HEK293 (cell line): ENCODE results near the gene MRGPRG.

Experiments used
- CTCF ChIA-PET: fragments of 350-600 bp; formaldehyde crosslinking; extraction: SDS; loops from one replicate; lab custom pipeline; 2021; ENCODE audit warnings: antibody characterized with exemption; lab: Yijun Ruan, JAX
- POLR2A ChIA-PET: fragments of 300-600 bp; formaldehyde crosslinking; extraction: SDS; loops from one replicate; lab custom pipeline; 2020; ENCODE audit warnings: antibody characterized with exemption, inconsistent platforms; lab: Yijun Ruan, JAX
- H3K27ac ChIP-seq: fragments of 200-500 bp; sonication (Bioruptor generic); 2 replicates; pipeline ENCODE4 v1.5.1; 2014; ENCODE audit warnings: low read depth, low read length, control low read depth, inconsistent platforms; ENCODE audit errors: extremely low read depth
- H3K36me3 ChIP-seq, 2 experiments: fragments of 200-500 bp in 1 of 2; sonication (Bioruptor generic) in 1 of 2; 1 replicate in 1 of 2; 2 replicates in 1 of 2; pipeline ENCODE4 v1.5.1; 2014 to 2017; ENCODE audit warnings: inconsistent platforms in 2 of 2, low read length in 2 of 2; ENCODE audit not compliant: control insufficient read depth in 2 of 2, insufficient read depth in 1 of 2
- H3K4me1 ChIP-seq: fragments of 200-500 bp; sonication (Bioruptor generic); 2 replicates; pipeline ENCODE4 v1.5.1; 2014; ENCODE audit warnings: mild to moderate bottlenecking, low read length, inconsistent platforms; ENCODE audit not compliant: control insufficient read depth, insufficient read depth
- H3K4me3 ChIP-seq: 2 replicates; pipeline ENCODE4 v1.5.1; 2011; ENCODE audit warnings: low read depth, mild to moderate bottlenecking, control low read depth, low read length, moderate library complexity
- H3K9me3 ChIP-seq: fragments of 200-500 bp; sonication (Bioruptor generic); 2 replicates; pipeline ENCODE4 v1.5.1; 2014; ENCODE audit warnings: low read depth, low read length, inconsistent platforms; ENCODE audit not compliant: control insufficient read depth, insufficient read depth
- EGR2 ChIP-seq: fragments of 450-650 bp; formaldehyde crosslinking; IDR thresholded peaks from 2 replicates; pipeline ENCODE4 v1.5.1; 2016; ENCODE audit warnings: low read depth, missing biosample characterization, missing genetic modification characterization
- KLF16 ChIP-seq: fragments of 450-650 bp; formaldehyde crosslinking; IDR thresholded peaks from 2 replicates; pipeline ENCODE4 v1.5.1; 2017; ENCODE audit warnings: missing biosample characterization, missing genetic modification characterization
- SCRT2 ChIP-seq: fragments of 450-650 bp; formaldehyde crosslinking; IDR thresholded peaks from 2 replicates; pipeline ENCODE4 v1.5.1; 2016; ENCODE audit warnings: missing biosample characterization, missing genetic modification characterization
- ZBTB17 ChIP-seq: fragments of 450-650 bp; formaldehyde crosslinking; IDR thresholded peaks from 2 replicates; pipeline ENCODE4 v1.5.1; 2016; ENCODE audit warnings: missing biosample characterization, missing genetic modification characterization
- ZBTB20 ChIP-seq: fragments of 450-650 bp; formaldehyde crosslinking; IDR thresholded peaks from 2 replicates; pipeline ENCODE4 v1.5.1; 2016; ENCODE audit warnings: missing biosample characterization, missing genetic modification characterization
- ZFHX2 ChIP-seq: fragments of 450-650 bp; formaldehyde crosslinking; conservative IDR thresholded peaks from 2 replicates; pipeline ENCODE4 v1.5.1; 2016; ENCODE audit warnings: missing biosample characterization, missing genetic modification characterization
- ZNF121 ChIP-seq: fragments of 450-650 bp; formaldehyde crosslinking; IDR thresholded peaks from 2 replicates; pipeline ENCODE4 v1.5.1; 2016; ENCODE audit warnings: missing biosample characterization, missing genetic modification characterization
- ZNF155 ChIP-seq: fragments of 450-650 bp; formaldehyde crosslinking; IDR thresholded peaks from 2 replicates; pipeline ENCODE4 v1.5.1; 2016; ENCODE audit warnings: missing biosample characterization, missing genetic modification characterization
- ZNF501 ChIP-seq: fragments of 450-650 bp; formaldehyde crosslinking; IDR thresholded peaks from 2 replicates; pipeline ENCODE4 v1.5.1; 2016; ENCODE audit warnings: missing biosample characterization, missing genetic modification characterization
- ZNF510 ChIP-seq: fragments of 450-650 bp; formaldehyde crosslinking; IDR thresholded peaks from 2 replicates; pipeline ENCODE4 v1.5.1; 2018; ENCODE audit warnings: mild to moderate bottlenecking, missing genetic modification characterization, missing biosample characterization; ENCODE audit not compliant: insufficient replicate concordance
- ZNF514 ChIP-seq: fragments of 450-650 bp; formaldehyde crosslinking; IDR thresholded peaks from 2 replicates; pipeline ENCODE4 v1.5.1; 2016; ENCODE audit warnings: missing biosample characterization, missing genetic modification characterization
- ZNF521 ChIP-seq: fragments of 450-650 bp; formaldehyde crosslinking; IDR thresholded peaks from 2 replicates; pipeline ENCODE4 v1.5.1; 2017; ENCODE audit warnings: missing biosample characterization, mild to moderate bottlenecking, missing genetic modification characterization
- ZNF560 ChIP-seq: fragments of 450-650 bp; formaldehyde crosslinking; IDR thresholded peaks from 2 replicates; pipeline ENCODE4 v1.5.1; 2017; ENCODE audit warnings: missing biosample characterization, missing genetic modification characterization, borderline replicate concordance
- ZNF624 ChIP-seq: fragments of 450-650 bp; formaldehyde crosslinking; IDR thresholded peaks from 2 replicates; pipeline ENCODE4 v1.5.1; 2017; ENCODE audit warnings: missing biosample characterization, missing genetic modification characterization
- ZNF843 ChIP-seq: fragments of 450-650 bp; formaldehyde crosslinking; IDR thresholded peaks from 2 replicates; pipeline ENCODE4 v1.5.1; 2016; ENCODE audit warnings: missing biosample characterization, missing genetic modification characterization
- TF ChIP-seq, protein P1 (sequence below): fragments of 450-650 bp; IDR thresholded peaks from 2 replicates; pipeline ENCODE4 v1.5.1; 2018; ENCODE audit warnings: missing biosample characterization, mild to moderate bottlenecking, missing genetic modification characterization
- TF ChIP-seq, protein P2 (sequence below): fragments of 450-650 bp; formaldehyde crosslinking; IDR thresholded peaks from 2 replicates; pipeline ENCODE4 v1.5.1; 2016; ENCODE audit warnings: missing biosample characterization, missing genetic modification characterization
- TF ChIP-seq, protein P3 (sequence below): fragments of 450-650 bp; formaldehyde crosslinking; IDR thresholded peaks from 2 replicates; pipeline ENCODE4 v1.5.1; 2017; ENCODE audit warnings: missing biosample characterization, missing genetic modification characterization
- TF ChIP-seq, protein P4 (sequence below): fragments of 450-650 bp; formaldehyde crosslinking; IDR thresholded peaks from 2 replicates; pipeline ENCODE4 v1.5.1; 2016; ENCODE audit warnings: missing biosample characterization, missing genetic modification characterization
- TF ChIP-seq, protein P5 (sequence below): fragments of 450-650 bp; formaldehyde crosslinking; IDR thresholded peaks from 2 replicates; pipeline ENCODE4 v1.5.1; 2016; ENCODE audit warnings: missing biosample characterization, missing genetic modification characterization

Gene MRGPRG

DNA sequence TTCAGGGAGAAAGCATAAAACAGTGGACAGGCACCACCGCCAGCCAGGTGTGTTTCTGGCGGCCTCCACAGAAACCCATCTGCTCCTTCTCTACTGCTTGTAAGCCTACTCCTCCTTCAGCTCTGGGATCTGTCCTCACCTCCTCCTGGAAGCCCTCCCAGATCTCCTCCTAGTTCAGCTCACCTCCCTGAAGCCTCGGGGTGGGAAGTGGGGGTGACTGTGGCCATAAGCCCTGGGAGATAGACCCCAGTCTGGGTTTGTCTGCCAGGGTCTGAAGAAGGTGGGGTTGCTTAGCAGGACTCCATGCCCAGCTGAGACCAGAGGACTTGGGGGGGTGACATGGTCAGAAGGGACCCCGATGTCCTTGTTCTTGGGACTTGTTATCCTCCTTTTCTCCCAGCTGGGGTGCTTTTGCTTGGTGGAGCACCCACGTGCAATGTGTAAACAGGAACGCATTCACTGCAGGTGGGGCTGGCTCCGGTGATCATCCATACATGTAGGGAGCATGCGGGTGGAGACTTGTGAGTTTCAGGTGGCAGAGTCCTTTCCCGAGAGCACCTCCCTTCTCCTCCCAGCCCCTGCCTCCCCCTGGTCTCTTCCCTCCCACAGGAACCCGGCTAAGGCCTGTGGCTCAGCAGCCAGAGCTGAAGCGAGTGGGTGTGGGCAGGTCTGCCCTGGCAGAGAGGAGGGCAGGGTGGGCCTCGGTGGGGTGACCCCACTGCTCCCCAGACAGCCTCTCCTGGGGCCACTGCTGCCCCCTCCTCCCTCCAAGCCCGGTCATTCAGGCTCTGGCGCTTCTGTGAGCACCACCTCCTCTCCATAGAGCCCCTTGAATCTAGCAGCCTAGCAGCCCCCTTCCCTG is 25.9 kb downstream of the MRGPRG start:
- CTCF ChIA-PET: interaction anchor here (1.1 kb wide), 1 partner anchor 24 kb away, joined by 3 read pairs; no protein-coding TSS in a partner anchor
- POLR2A ChIA-PET: no interaction called here
- H3K4me1 ChIP-seq: no peaks in the 10 kb centered on the region
- no peaks in the 10 kb centered on the region for H3K36me3 ChIP-seq
- no peak overlapping the region for H3K4me3 ChIP-seq
- H3K27ac ChIP-seq: no peak overlapping the region
- TF ChIP-seq, protein P1, sequence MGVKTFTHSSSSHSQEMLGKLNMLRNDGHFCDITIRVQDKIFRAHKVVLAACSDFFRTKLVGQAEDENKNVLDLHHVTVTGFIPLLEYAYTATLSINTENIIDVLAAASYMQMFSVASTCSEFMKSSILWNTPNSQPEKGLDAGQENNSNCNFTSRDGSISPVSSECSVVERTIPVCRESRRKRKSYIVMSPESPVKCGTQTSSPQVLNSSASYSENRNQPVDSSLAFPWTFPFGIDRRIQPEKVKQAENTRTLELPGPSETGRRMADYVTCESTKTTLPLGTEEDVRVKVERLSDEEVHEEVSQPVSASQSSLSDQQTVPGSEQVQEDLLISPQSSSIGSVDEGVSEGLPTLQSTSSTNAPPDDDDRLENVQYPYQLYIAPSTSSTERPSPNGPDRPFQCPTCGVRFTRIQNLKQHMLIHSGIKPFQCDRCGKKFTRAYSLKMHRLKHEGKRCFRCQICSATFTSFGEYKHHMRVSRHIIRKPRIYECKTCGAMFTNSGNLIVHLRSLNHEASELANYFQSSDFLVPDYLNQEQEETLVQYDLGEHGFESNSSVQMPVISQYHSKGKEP: no peak
- TF ChIP-seq ZNF514 (tag by site-specific recombination) (no peak), ZNF155 (tag by site-specific recombination) (no peak), ZNF121 (tag by site-specific recombination) (no peak), ZNF843 (tag by site-specific recombination) (no peak), SCRT2 (tag by site-specific recombination) (no peak), ZNF521 (tag by site-specific recombination) (no peak), EGR2 (tag by site-specific recombination) (peak; percentile 37; the same call in 1 of the 2 replicates), ZNF624 (no peak), ZNF560 (no peak), ZNF501 (tag by site-specific recombination) (no peak), KLF16 (no peak), ZNF510 (no peak), ZFHX2 (tag by site-specific recombination) (peak; percentile 26; the same call in 1 of the 2 replicates), ZBTB17 (no peak)
- TF ChIP-seq, protein P2, sequence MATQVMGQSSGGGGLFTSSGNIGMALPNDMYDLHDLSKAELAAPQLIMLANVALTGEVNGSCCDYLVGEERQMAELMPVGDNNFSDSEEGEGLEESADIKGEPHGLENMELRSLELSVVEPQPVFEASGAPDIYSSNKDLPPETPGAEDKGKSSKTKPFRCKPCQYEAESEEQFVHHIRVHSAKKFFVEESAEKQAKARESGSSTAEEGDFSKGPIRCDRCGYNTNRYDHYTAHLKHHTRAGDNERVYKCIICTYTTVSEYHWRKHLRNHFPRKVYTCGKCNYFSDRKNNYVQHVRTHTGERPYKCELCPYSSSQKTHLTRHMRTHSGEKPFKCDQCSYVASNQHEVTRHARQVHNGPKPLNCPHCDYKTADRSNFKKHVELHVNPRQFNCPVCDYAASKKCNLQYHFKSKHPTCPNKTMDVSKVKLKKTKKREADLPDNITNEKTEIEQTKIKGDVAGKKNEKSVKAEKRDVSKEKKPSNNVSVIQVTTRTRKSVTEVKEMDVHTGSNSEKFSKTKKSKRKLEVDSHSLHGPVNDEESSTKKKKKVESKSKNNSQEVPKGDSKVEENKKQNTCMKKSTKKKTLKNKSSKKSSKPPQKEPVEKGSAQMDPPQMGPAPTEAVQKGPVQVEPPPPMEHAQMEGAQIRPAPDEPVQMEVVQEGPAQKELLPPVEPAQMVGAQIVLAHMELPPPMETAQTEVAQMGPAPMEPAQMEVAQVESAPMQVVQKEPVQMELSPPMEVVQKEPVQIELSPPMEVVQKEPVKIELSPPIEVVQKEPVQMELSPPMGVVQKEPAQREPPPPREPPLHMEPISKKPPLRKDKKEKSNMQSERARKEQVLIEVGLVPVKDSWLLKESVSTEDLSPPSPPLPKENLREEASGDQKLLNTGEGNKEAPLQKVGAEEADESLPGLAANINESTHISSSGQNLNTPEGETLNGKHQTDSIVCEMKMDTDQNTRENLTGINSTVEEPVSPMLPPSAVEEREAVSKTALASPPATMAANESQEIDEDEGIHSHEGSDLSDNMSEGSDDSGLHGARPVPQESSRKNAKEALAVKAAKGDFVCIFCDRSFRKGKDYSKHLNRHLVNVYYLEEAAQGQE: no peak
- TF ChIP-seq, protein P3, sequence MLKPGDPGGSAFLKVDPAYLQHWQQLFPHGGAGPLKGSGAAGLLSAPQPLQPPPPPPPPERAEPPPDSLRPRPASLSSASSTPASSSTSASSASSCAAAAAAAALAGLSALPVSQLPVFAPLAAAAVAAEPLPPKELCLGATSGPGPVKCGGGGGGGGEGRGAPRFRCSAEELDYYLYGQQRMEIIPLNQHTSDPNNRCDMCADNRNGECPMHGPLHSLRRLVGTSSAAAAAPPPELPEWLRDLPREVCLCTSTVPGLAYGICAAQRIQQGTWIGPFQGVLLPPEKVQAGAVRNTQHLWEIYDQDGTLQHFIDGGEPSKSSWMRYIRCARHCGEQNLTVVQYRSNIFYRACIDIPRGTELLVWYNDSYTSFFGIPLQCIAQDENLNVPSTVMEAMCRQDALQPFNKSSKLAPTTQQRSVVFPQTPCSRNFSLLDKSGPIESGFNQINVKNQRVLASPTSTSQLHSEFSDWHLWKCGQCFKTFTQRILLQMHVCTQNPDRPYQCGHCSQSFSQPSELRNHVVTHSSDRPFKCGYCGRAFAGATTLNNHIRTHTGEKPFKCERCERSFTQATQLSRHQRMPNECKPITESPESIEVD: no peak
- no peaks in the 10 kb centered on the region for H3K9me3 ChIP-seq

DNA sequence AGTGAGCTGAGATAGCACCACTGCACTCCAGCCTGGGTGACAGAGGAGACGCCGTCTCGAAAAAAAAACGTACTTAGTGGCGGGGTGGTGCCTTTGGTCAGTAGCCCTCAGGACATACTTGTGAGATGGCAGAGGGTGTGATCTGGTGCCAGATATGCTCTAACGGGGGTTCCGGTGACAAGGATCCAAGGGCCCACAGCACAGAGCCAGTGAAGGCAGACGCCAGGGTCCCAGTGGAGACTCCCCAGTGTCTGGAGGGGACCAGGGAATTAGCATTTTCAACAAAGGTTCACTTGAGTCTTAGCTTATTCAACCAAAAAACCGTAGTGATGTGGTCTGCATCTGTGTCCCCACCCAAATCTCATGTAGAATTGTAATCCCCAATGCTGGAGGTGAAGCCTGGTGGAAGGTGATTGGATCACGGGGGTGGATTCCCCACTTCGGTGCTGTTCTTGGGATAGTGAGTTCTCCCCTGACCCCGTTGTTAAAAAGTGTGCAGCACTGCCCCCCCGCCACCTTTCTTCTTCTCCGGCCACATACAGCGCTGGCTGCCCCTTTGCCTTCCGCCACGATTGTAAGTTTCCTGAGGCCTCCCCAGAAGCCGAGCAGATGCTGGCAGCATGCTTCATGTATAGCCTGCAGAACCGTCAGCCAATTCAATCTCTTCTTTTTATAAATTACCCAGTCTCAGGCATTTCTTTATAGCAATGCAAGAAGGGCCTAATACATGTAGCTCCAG is 26.9 kb downstream of the MRGPRG start:
- Histone ChIP-seq H3K36me3 (no peaks in the 10 kb centered on the region), H3K27ac (no peak overlapping the region), H3K4me3 (no peak overlapping the region), H3K4me1 (no peaks in the 10 kb centered on the region), H3K9me3 (no peaks in the 10 kb centered on the region)
- CTCF ChIA-PET: no interaction called here
- POLR2A ChIA-PET: no interaction called here
- TF ChIP-seq, protein P4, sequence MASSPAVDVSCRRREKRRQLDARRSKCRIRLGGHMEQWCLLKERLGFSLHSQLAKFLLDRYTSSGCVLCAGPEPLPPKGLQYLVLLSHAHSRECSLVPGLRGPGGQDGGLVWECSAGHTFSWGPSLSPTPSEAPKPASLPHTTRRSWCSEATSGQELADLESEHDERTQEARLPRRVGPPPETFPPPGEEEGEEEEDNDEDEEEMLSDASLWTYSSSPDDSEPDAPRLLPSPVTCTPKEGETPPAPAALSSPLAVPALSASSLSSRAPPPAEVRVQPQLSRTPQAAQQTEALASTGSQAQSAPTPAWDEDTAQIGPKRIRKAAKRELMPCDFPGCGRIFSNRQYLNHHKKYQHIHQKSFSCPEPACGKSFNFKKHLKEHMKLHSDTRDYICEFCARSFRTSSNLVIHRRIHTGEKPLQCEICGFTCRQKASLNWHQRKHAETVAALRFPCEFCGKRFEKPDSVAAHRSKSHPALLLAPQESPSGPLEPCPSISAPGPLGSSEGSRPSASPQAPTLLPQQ: no peak
- no peak for TF ChIP-seq ZBTB20
- TF ChIP-seq, protein P5, sequence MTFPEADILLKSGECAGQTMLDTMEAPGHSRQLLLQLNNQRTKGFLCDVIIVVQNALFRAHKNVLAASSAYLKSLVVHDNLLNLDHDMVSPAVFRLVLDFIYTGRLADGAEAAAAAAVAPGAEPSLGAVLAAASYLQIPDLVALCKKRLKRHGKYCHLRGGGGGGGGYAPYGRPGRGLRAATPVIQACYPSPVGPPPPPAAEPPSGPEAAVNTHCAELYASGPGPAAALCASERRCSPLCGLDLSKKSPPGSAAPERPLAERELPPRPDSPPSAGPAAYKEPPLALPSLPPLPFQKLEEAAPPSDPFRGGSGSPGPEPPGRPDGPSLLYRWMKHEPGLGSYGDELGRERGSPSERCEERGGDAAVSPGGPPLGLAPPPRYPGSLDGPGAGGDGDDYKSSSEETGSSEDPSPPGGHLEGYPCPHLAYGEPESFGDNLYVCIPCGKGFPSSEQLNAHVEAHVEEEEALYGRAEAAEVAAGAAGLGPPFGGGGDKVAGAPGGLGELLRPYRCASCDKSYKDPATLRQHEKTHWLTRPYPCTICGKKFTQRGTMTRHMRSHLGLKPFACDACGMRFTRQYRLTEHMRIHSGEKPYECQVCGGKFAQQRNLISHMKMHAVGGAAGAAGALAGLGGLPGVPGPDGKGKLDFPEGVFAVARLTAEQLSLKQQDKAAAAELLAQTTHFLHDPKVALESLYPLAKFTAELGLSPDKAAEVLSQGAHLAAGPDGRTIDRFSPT (tag by site-specific recombination): no peak
